Body of pancreas (tissue), 4 donors: ENCODE measurements around the gene ATP4B.

ENCODE experiments used
- POLR2A ChIP-seq, 3 donors: fragments of 450-650 bp; IDR thresholded peaks; one replicate each; pipeline ENCODE4 v1.6.1; 2016; ENCODE audit warnings: antibody characterized with exemption in 3 of 3, mild to moderate bottlenecking in 2 of 3
- TF ChIP-seq, protein P1 (sequence below), 7 experiments: fragments of 450-650 bp in 4 of 7; fragments of 200-600 bp in 3 of 7; sonication (generic) in 3 of 7; IDR thresholded peaks; one replicate each; pipeline ENCODE4 v1.5.1; 2016 to 2019; ENCODE audit warnings: antibody characterized with exemption in 7 of 7

DNA sequence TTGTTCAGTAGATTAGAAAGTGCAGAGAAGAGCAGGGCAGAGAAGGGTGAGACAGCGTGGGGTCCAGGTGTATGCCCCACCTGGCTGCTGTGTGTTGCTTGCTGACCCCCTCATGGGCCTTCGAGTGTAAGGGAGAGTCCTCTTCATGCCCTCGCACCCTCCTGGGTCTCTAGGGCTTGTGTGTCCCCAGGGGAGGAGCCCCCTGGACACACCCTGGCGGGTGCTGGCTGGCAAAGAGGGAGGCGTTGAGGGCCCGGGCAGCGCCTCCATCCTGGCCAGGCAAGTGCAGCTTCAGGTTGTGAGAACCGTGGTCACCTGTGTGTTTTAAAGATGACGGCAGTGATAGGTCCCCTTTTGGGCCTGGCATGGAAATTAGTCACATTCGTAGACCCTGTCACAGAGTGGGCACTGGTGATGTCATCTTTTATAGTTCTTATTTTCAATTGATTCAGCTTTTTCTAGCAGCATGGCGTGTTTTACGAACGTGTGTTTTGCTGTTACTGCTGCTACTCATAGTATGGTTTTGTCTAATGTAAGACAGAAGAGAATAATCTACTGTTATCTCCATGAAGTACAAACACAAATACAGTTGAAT, 54.8 kb downstream of the ATP4B start:
- no peak for TF ChIP-seq POLR2A (IDR thresholded peaks at IDR 0.05)
- TF ChIP-seq, protein P1, sequence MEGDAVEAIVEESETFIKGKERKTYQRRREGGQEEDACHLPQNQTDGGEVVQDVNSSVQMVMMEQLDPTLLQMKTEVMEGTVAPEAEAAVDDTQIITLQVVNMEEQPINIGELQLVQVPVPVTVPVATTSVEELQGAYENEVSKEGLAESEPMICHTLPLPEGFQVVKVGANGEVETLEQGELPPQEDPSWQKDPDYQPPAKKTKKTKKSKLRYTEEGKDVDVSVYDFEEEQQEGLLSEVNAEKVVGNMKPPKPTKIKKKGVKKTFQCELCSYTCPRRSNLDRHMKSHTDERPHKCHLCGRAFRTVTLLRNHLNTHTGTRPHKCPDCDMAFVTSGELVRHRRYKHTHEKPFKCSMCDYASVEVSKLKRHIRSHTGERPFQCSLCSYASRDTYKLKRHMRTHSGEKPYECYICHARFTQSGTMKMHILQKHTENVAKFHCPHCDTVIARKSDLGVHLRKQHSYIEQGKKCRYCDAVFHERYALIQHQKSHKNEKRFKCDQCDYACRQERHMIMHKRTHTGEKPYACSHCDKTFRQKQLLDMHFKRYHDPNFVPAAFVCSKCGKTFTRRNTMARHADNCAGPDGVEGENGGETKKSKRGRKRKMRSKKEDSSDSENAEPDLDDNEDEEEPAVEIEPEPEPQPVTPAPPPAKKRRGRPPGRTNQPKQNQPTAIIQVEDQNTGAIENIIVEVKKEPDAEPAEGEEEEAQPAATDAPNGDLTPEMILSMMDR (IDR thresholded peaks at IDR 0.05) = no peak
